AG10803 (cell line): ENCODE data around the gene COMT.

Experiments used
- DNase-seq: peaks from one replicate; pipeline ENCODE4 v3.0.0; 2010; ENCODE audit warnings: low read depth
- H3K4me3 ChIP-seq: 2 replicates; pipeline ENCODE4 v1.5.1; 2011; ENCODE audit warnings: mild to moderate bottlenecking, low read length, control low read depth
- TF ChIP-seq, protein P1 (sequence below): conservative IDR thresholded peaks from 2 replicates; pipeline ENCODE4 v1.5.1; 2011; ENCODE audit warnings: mild to moderate bottlenecking, low read length, control low read depth, inconsistent platforms

The COMT gene

DNA sequence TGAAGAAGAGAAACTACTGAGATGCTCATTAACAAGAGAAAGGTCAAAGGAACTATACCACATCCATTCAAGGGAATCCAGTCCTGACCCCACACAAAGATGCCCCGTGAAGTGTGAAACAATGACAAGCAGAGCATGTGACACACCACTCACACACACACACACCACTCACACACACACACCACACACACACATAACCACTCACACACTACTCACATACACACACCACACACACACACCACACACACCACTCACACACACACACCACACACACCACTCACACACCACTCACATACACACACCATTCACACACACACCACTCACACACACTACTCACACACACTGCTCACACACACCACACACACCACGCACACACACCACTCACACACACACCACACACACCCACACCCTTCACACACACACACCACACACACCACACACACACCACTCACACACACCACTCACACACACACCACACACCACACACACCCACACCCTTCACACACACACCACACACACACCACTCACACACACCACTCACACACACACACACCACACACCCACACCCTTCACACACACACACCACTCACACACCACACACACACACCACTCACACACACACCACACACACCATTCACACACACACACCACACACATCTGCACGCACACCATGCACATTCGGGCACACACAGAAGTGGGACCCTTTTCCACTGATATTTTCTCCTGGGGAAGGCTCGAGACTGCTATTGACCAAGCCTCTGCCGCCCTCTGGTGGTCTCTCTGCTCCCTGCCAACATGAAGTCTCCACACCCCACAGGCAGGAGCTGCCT is 32.0 kb upstream of the COMT start:
- peak; percentile 73 for DNase-seq

DNA sequence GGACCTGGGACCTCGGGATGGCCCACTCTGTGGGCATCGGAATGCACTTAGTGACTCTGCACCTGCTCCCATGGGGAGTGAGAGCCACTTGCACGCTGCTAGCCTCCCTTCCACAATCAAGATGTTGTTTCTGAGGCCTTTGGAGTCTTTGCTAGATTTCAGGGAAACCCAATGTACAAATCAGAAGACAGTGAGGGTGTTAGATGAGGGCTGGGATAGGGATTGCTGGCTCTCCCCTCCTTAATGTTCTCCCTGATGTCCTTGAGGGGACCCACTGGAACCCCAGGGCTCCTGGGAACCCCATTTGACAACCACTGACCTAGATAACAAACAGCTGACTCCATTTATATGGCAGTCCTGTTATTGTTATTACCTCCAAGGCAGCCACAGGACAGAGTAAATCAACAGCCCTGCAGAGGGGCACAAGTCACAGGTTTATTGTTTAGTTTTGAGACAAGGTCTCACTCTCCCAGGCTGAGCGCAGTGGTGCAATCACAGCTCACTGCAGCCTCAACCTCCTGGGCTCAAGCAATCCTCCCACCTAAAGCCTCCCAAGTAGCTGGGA is 31.3 kb upstream of the COMT start:
- DNase-seq, result no peak
- TF ChIP-seq, protein P1, sequence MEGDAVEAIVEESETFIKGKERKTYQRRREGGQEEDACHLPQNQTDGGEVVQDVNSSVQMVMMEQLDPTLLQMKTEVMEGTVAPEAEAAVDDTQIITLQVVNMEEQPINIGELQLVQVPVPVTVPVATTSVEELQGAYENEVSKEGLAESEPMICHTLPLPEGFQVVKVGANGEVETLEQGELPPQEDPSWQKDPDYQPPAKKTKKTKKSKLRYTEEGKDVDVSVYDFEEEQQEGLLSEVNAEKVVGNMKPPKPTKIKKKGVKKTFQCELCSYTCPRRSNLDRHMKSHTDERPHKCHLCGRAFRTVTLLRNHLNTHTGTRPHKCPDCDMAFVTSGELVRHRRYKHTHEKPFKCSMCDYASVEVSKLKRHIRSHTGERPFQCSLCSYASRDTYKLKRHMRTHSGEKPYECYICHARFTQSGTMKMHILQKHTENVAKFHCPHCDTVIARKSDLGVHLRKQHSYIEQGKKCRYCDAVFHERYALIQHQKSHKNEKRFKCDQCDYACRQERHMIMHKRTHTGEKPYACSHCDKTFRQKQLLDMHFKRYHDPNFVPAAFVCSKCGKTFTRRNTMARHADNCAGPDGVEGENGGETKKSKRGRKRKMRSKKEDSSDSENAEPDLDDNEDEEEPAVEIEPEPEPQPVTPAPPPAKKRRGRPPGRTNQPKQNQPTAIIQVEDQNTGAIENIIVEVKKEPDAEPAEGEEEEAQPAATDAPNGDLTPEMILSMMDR, result no peak
- H3K4me3 ChIP-seq, result no peak overlapping the region

More for the DNA sequence above, 32.0 kb upstream of the COMT start:
- TF ChIP-seq, protein P1, result peak; percentile 96
- no peak overlapping the region for H3K4me3 ChIP-seq

DNA sequence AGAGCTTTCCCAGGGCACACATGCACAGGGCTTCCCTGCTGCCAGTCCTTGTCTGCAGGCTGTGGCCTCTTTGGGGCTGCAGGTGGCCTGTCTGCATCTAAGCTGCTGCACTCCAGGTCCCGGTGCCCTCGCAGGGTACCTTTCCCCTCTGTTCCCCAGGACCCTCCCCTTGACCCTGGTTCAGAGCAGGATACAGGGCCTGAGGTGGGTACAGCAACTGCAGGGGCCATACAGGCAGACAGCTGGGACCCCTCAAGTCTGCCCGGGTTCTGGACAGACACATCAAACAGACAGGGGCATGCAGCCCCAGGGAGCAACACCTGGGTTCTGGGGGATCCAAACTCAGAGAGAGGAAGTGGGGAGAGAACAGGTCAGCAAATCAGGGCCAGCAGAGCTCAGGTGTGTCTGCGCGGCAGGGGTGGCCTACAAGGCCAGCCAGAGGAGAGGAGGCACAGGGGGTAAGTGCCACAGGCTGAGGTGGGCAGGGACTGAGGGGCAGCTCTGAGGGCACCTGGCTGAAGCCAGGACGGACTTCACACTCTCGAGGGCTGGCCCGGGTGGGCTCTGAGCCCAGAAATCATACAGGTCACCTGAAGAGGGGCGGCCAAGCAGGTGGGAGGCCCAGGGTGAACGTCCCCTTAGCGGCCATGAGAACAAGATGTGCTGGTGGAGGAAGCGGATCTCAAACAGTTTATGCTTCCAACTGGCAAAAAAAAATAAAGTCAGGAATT is 29.9 kb upstream of the COMT start:
- H3K4me3 ChIP-seq, result no peak overlapping the region
- TF ChIP-seq, protein P1, result no peak
- no peak for DNase-seq

DNA sequence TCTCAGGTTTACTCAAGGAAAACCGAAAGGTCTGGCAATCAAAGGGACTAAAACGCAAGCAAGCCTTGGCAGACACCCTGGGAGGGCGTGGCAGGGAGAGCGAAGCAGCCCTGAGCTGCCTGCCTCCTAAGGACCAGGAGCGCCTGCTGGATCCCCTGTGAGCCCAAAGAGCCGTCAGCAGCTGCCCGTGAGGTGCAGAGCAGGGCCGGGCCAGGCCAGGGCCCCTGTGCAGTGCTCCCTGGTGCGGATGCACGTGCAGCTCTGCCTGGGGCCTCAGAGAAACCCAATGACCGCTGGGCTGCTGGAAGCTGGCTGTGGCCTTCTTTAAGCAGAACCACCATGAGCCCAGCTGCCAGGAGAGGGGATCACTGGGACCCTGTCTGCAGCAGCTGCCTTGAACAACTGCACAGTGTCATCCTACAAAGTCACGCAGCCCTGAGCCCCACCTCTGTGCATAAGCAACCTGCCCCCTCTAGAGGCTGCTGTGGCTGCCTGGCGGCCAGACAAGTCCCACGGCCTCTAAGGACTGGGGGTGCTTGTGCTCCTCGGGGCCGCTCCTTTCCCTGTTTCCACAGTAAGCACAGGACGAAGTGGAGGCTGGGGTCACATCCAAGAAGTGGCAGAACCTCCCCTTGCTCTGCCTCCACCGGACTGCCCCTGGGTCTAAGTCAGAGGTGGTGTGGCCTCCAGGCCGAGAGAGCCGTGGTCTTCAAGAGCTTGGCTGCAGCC is 29.1 kb upstream of the COMT start:
- TF ChIP-seq, protein P1, result no peak
- no peak overlapping the region for H3K4me3 ChIP-seq
- no peak for DNase-seq

DNA sequence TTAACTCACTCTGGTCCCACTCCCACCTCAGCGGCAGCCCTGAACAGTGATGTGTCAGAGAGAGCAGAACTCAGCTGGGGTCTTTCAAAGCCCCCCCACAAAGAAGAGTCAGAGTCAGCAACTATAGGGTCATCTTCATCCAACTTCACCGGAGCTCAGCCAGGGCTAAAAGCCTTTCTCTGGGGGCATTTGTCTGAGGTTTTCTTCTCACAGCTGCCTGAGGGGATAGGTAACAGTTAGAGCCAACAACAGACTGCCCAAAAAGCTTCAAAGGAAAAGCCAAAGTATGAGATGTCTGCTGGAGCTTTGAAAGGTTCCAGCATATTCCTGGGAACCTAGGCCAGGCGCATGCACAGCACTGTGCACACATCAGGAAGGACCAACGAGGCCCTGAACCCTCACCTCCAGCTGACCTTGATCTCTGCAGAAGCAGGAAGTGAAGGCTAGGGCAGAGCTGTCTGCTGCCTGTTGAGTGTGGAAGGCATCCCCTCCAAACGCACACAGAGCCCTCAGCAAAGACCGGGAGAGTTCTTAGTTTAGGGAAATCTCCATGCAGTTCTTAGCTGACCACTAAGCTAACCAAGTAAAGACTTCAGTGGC is 28.1 kb upstream of the COMT start:
- TF ChIP-seq, protein P1, result no peak
- DNase-seq, result no peak
- no peak overlapping the region for H3K4me3 ChIP-seq

DNA sequence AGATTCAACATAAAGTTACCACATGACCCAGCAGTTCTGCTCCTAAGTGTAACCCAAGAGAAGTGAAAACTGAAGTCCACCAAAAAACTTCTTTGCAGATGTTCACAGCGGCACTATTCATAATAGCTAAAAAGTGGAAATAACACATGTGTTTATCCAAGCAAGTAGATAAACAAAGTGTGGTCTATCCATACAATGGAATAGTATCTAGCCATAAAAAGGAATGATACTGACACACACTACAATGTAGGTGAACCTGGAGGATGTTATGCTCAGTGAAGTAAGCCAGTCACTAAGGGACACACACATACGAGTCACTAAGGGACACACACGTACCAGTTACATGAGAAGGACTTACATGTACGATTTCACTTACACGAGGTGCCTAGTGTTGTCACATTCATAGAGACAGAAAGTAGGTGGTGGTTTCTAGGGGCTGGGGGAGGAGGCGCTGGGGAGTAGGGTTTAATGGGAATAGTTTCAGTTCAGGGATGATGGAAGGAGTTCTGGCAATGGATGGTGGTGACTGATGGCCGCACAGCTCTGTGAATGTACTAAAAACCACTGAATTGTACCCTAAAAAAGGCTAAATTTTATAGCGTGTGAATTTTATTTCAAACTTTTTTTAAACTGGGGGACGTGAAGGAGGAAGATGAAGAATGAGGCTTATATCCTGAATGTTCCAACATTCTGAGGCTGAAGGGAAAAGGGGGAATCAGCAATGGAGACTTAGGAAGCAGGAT is 27.2 kb upstream of the COMT start:
- DNase-seq, result no peak
- H3K4me3 ChIP-seq, result no peak overlapping the region
- TF ChIP-seq, protein P1, result no peak
